HG03558 (cell line): ENCODE measurements around the gene DOCK6.
"Not testable (repeated sequence)": the region's sequence is repeated elsewhere in the genome, so short reads cannot be mapped to it uniquely, and the experiment has no call there.

ENCODE experiments used
- ATAC-seq: cut with Tn5 transposase; IDR thresholded peaks from one replicate; pipeline ENCODE4 v1.9.1; 2021; ENCODE audit warnings: moderate number of reproducible peaks; ENCODE audit not compliant: unreplicated experiment; ENCODE audit errors: extremely low read depth

The DOCK6 gene

DNA sequence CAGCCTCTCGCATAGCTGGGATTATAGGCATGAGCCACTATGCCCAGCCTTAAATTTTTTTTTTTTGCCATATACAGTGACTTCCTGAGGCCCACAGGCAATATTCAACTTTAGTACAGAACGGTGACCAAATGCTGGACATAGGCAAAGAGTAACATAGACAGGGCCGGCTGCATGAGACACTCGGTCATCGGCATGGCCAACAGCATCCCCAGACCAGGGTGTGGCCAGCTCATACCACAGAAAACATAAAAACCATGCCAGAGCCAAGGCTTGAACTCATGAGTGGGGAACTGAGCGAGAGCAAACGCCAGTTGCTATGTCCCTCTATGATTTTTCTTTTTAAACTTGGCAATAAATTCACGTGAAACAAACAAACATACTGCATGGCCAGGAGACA is 82.0 kb downstream of the DOCK6 start:
- no peak for ATAC-seq

DNA sequence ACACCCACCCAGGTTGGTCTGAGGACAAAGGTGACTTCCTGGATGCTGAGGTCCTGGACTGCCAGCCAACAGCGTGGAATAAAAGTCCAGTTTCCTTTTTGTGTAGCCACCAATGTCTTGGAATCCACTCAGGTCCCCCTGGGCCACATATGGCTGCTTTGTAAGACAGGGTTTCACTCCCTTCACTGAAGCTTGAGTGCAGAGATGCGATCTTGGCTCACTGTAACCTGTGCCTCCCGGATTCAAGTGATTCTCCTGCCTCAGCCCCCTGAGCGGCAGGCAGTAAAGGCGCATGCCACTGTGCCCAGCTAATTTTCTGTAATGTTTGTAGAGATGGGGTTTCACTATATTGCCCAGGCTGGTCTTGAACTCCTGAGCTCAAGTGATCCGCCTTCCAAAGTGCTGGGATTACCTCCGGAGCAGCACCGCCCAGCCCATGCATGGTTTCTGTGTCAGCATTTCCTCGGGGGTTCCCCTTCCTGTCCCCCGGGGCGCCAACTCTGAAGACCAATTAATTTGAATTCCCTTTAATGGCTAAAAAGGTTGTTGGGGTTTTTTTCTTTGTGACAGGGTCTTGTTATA is 82.5 kb downstream of the DOCK6 start:
- no peak for ATAC-seq

DNA sequence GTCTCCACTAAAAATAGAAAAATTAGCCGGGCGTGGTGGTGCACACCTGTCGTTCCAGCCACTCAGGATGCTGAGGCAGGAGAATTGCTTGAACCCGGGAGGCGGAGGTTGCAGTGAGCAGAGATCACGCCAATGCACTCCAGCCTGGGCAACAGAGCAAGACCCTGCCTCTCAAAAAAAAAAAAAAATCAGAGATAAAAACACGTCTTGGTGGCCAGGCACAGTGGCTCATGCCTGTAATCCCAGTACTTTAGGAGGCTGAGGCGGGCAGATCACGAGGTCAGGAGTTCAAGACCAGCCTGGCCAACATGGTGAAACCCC is 83.2 kb downstream of the DOCK6 start:
- ATAC-seq = not testable (repeated sequence)

DNA sequence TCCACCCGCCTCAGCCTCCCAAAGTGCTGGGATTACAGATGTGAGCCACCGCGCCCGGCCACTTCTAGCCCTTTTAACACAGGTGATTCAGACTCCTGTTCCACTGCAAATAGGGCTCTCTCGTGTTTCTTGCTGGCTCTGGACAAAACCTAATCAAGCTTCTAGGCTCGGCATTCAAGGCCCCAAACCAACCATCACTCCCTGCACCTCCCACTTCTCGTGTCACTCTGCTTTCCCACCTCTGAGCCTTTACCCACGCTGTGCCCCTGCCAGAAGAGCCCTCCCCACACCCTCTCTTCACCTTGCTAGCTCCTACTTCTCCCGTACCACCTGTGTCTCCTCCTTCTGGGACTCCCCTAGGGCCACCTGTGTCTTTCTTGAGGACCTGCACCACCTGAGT is 84.7 kb downstream of the DOCK6 start:
- ATAC-seq = no peak

DNA sequence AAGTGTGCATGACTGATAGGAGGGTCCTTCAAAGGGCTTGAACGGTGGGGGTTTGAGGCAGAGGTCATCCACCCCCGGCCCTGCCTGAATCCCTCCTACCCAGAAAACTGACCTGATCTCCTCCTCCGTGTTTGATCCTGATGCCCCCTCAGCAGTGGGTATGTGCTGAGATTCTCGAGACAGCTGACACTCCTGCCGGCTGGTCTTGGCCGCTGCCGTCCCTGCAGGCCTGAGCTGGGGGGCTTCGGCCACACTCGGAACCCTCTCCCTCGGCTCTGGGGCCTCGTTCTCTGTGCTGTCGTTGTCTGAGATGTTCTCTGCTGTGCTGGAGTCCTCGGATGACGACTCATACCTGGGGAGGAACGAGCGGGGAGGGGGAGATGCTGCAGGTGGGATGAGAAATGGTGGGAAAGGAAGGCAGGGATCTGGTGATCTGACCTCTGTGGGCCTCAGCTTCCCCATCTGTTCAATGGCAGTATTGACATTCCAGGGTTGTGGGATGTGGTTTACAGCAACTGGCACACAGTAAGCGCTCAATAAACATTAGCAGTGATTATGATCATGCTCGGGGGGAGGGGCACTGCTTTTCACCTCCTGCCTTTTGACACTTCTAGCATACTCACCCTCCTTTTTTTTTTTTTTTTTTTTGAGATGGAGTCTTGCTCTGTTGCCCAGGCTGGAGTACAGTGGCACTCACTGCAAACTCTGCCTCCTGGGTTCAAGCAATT is 85.7 kb downstream of the DOCK6 start:
- ATAC-seq = no peak

DNA sequence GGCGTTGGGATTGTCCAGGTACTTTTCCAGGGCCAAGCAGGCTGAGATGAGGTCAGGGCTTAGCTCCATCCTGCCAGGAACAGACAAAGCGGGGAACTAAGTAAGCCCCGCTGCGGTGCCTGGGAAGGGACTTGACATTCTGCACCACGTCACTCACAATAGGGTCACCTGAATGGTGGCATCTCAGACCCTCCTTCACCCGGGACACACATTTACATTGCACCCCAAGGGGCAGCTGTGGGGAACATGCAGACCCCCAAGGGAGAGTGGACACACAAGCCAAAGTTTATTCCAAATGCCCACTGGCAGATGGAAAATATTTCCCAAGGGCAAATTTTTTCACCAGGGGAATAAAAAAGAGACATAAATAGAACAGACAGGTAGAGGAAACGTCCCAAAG is 86.4 kb downstream of the DOCK6 start:
- no peak for ATAC-seq

DNA sequence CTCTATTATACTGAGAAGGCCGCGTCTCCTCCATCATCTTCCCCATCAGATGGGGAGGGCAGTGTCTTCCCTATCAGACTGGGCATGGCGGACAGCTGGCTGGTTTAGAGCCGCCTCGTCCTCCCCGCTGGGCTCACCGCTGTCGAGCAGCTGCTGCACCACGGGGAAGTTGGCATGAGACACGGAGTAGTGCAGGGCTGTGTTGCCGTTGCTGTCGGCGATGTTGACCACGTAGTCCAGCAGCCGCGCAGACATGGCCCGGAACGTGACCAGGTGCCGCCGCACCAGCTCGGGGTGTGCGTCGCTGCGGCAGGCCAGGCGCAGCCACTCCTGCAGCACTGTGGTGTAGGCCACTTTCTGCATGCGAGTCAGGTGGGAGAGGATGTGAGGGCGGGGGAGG is 88.0 kb downstream of the DOCK6 start:
- ATAC-seq = no peak

DNA sequence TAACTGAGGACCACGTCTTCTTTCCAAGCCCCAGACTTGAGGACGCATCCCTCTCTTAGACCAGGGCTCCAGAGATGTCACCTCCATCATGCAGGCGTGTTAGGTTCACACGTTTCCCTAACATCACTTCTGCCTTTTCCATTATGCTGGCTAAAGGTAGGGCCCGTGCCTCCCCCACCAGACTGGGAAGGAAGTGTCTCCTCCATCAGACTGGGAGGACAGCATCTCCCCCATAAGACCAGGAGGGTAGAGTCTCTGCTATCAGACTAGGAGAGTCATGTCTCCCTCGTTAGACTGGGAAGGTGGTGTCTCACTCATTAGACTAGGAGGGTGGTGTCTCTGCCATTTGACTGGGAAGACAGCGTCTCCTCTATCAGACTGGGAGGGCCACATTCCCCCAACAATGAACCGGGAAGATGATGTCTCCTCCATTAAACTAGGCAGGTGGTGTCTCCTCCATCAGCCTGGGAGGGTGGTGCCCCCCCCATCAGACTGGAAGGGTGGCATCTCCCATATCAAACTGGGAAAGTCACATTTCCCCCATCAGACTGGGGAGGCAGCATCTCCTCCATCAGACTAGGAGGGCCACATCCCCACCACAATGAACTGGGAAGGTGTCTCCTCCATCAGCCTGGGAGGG is 88.7 kb downstream of the DOCK6 start:
- no peak for ATAC-seq

DNA sequence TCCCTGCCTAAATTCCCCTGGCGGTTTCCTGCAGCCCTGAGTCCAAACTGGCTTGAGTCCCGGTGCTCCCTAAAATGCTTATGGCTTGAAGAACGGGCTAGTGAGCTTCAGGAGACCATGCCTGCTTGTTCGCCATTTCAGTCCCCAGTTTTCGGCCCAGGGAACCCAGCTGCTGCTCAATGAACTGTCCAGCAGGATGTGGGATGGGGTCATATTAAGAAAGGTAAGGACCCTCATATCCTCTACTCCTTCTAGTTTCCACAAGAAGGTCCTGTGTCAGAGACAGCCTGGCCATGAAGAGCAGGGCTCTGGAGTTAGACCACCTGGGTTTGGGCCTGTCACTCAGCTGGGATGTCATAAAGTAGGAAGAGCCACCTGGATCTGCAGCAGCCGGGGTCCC is 89.7 kb downstream of the DOCK6 start:
- ATAC-seq = no peak

DNA sequence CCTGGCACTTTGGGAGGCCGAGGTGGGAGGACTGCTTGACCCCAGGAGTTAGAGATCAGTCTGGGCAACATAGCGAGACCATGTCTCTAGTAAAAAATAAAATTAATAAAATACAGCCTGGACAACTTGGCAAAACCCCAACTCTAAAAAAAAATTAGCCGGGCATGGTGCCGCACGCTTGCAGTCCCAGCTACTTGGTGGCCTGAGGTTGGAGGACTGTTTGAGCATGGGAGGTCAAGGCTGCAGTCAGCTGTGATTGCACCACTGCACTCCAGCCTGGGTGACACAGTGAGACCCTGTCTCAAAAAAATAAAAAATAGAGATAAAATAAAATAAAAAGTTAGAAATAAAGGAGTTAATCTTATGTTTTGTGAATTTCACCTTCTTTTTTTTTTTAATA is 91.2 kb downstream of the DOCK6 start:
- no peak for ATAC-seq

DNA sequence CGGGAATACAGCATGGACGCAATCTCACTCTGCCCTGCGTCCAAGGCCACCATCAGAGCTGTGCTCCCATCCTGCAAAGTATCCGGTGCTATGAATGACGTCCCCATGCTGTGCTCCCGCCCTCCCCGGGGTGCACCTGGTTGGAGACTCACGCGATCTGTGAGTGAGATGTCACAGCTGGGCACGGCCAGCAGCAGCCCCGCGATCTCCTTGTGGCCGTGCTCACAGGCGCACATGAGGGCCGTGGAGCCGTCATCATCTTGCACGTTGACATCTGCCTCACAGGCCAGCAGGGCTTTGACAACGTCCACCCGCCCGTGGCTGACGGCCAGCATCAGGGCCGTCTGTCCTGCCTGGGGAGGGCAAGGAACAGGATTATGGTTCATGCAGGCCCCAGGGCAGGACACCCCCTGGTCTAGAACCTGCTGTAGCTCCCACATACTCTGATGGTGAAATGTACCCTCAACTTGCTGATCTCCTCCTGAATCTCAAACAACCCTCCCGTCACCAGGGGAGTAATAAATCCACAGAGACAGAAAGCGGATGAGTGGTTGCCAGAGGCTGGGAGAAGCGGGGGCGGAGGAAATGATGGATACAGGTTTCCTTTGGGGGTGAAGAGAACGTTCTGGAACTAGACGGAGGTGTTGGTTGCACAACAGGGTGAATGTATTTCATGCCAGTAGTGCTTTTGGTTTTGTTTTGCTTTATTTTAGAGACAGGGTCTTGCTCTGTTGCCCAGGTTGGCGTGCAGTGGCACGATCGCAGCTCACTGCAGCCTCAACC is 92.2 kb downstream of the DOCK6 start:
- ATAC-seq = no peak

DNA sequence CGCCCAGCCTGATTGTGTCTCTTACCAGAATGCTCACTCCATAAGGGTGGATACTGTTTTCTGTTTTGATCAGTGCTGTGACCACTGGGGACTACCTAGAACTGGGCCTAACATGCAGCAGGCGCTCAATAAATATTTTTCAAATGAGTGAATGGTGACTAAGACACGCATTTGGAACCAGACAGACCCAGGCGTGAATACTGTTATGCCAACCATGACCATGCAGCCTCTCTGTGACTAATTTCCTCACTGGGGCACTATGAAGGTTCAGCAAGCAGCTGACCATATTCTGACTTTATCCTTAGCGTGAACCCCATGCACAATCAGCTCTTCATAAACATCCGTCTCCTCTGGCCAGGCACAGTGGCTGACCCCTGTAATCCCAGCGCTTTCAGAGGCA is 93.8 kb downstream of the DOCK6 start:
- ATAC-seq = no peak

DNA sequence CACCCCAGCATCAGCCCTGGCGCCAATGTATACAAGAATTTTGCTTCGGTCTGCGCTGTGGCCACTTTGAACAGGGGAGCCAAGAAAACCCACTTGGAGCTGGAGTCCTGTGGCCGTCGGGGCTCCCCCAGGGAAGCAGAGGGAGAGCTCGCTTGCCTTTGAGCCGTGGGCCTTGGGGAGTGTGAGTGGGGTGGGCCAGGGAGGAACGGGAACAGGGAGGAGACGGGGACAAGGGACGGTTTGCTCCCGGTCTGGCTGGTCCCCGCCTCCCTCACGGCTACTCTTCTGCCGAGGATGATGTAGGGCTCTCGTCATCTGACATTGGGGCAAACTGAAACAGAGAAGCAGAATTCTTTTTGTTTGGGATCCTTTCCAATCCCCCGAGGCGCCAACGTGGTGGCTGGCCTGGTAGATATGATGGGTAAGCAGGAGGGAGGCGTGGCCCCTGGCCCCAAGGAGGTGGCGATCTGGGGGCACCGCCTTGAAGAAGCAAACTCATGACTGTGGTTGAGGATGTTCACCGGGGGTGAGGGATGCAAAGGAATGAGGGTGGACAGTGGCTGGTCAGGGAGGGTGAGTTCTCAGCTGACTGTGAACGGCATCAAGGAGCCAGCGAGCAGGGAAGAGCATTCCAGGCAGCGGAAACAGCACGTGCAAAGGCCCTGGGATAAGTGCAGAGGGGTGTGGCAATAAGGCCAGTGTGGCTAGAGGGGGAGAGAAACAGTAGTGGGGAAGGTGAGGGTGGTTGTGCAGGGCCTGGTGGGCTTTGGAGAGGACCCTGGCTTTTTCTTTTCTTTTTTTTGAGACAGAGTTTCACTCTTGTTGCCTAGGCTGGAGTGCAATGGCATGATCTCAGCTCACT is 95.8 kb downstream of the DOCK6 start:
- no peak for ATAC-seq

DNA sequence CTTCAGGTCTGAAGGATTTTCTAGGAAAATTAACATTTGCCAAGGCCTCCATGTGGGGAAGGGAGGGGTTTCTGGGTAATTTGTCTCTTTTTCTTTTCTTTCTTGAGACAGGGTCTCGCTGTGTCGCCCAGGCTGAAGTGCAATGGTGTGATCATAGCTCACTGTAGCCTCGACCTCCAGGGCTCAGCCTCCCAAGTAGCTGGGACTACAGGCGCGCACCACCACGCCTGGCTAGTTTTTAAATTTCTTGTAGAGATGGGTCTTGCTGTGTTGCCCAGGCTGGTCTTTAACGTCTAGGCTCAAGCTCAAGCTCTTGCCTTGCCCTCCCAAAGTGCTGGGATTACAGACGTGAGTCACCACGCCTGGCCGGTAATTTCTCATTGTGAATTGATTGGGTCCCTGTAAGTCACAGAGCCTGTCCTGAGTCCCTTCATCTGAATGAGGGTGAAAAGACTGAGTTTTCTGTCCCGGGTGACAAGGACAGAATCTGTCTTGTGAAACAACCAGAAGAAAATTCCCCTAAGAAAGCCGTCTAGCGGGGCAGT is 96.8 kb downstream of the DOCK6 start:
- no peak for ATAC-seq

DNA sequence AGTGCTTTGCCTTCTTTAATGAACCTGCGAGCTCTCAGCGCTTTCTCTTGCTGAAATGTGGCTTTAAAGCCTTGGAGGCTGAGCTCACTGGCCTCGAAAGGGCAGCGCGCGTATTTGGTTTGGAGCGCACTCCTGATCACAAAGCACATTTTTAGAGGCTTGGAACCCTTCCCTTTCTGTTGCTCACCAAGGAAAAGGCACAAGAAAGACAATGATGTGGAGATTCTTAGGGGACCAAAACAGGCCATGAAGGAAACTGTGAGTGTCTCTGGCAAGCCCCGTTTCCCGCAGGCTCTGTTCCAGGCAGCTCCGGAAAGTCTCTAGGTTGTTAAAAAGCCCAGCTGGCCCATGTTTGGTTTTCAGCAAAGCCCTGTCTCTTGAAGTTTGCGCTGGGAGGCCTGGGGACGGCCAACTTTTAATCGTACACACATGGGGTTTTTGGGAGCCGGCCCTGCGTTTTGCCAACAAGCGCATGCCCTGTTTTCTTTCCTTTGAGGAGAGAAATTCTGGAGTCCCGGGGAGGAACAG is 97.4 kb downstream of the DOCK6 start:
- no peak for ATAC-seq

DNA sequence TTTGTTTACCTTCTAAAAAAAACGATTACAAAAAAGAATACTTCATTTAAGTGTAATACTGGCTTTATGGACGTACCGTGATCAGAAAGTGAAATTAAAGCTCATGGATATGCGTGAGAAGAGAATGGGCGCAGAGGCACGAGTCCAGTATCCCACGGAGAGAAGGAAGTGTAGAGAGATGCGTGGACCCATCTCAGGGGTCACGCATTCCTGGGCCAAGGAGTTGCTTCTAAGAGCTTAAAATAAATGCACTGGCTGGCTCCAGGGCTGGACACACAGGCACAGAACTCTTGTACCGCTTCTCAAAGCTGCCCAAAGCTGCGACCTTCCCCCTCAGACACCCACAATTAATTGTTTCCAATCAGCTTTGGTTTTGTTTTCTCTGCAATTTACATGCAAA is 98.0 kb downstream of the DOCK6 start:
- ATAC-seq = no peak

DNA sequence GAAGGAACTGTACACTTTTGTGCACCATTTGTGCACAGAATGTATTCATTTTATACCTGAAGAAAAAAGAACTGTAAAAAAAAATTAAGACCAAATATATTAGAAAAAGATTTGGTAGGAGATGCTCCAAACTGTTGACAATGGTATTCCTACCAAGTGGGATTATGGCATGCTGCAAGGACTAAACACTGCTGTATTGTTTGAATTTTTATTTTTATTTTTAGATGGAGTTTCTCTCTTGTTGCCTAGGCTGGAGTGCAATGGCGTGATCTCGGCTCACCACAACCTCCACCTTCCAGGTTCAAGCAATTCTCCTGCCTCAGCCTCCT is 101.9 kb downstream of the DOCK6 start:
- not testable (repeated sequence) for ATAC-seq

DNA sequence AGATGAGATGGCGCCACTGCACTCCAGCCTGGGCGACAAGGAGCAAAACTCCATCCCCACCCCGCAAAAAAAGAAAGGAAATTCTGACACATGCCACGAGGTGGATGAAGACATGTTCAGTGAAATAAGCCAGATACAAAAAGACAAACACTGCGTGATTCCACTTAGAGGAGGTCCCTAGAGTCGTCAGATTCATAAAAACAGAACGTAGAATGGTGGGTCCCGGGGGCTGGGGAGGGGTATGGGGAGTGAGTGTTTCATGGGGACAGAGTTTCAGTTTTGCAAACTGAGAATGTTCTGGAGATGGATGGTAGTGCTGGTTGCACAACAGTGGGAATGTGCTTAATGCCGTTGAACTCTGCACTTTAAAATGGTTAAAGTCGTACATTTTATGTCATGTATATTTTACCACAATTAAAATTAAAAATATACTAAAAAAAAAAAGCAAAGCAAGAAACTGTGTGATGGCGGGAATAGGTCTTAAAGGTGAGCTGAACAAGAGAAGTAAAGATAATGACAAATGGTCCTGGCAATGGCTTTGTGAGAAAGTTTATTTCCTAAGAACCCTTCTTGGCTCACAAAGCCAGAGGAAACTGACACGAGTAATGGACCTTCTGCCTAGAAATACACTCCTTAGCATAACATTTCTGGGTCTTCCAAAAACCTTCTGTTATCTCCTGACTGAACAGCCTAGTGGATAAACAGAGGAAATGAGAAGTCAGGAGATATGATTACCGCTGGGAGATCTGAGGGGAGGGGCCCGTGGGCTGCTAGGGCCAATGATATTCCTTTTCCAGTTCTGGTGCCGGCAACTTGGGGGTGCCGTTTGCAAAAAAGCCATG is 102.5 kb downstream of the DOCK6 start:
- ATAC-seq = no peak
